Stimulated activated memory B cell treated with anti-CD40 and anti-IgM and Interleukin-4, amounts not matched to agents 10 μg/mL and 1 μg/mL and 100 μg/mL, for 72 hours (primary cell): ENCODE data around the gene NEU2.
"Not testable (repeated sequence)": the region's sequence is repeated elsewhere in the genome, so short reads cannot be mapped to it uniquely, and the experiment has no call there.

Source experiments
- ATAC-seq: fragments of 150-1000 bp; cut with Tn5 transposase; 2 replicates; pipeline ENCODE4 v1.10.0; 2021
- H3K27ac Mint-ChIP-seq: one replicate; pipeline ENCODE4 v1.8.0; 2022; ENCODE audit warnings: mild to moderate bottlenecking, mixed read lengths
- H3K27me3 Mint-ChIP-seq: one replicate; pipeline ENCODE4 v1.8.0; 2022; ENCODE audit warnings: mixed read lengths
- H3K36me3 Mint-ChIP-seq: one replicate; pipeline ENCODE4 v1.8.0; 2022; ENCODE audit warnings: mixed read lengths
- H3K4me1 Mint-ChIP-seq: one replicate; pipeline ENCODE4 v1.8.0; 2022; ENCODE audit warnings: mixed read lengths
- H3K4me3 Mint-ChIP-seq: one replicate; pipeline ENCODE4 v1.8.0; 2022; ENCODE audit warnings: mild to moderate bottlenecking, moderate library complexity, mixed read lengths
- H3K9me3 Mint-ChIP-seq: one replicate; pipeline ENCODE4 v1.8.0; 2022; ENCODE audit warnings: mixed read lengths

Gene NEU2

GRCh38 chr2:233003658-233004555 lies 28.6 kb upstream of the NEU2 start:
- peaks cover 5% of the 10 kb centered on the region for H3K36me3 Mint-ChIP-seq
- H3K9me3 Mint-ChIP-seq = no peaks in the 10 kb centered on the region
- peak overlapping the region; percentile 11 for H3K27ac Mint-ChIP-seq

DNA sequence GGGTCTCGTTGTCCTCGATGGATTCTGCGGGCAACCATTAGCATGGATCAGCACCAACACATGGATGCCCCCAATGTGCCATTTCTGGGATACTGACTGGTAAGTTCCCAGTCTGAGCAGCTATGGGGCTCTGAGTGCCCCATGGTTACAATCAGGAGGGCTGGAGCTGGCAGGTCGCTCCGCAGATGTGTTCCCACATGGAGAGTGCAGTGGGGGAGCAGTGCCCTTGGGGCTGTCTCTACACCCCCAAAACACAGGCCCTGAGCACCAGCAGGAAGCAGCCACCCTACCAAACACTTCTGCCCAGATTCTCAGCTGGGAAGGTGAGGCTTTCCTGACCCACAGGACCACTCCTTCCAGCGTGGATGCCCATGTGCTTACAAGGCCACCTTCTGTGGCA lies 27.4 kb upstream of the NEU2 start:
- no peak for ATAC-seq
- no peak overlapping the region for H3K4me3 Mint-ChIP-seq
- no peak overlapping the region for H3K27ac Mint-ChIP-seq
- H3K4me1 Mint-ChIP-seq = peaks cover 5% of the 10 kb centered on the region
- H3K9me3 Mint-ChIP-seq = no peaks in the 10 kb centered on the region
- peaks cover 30% of the 10 kb centered on the region for H3K27me3 Mint-ChIP-seq
- peaks cover 5% of the 10 kb centered on the region for H3K36me3 Mint-ChIP-seq

More at GRCh38 chr2:233003658-233004555, 28.6 kb upstream of the NEU2 start:
- H3K4me1 Mint-ChIP-seq = peaks cover 5% of the 10 kb centered on the region
- ATAC-seq = no peak
- H3K4me3 Mint-ChIP-seq = no peak overlapping the region
- H3K27me3 Mint-ChIP-seq = peaks cover 26% of the 10 kb centered on the region

DNA sequence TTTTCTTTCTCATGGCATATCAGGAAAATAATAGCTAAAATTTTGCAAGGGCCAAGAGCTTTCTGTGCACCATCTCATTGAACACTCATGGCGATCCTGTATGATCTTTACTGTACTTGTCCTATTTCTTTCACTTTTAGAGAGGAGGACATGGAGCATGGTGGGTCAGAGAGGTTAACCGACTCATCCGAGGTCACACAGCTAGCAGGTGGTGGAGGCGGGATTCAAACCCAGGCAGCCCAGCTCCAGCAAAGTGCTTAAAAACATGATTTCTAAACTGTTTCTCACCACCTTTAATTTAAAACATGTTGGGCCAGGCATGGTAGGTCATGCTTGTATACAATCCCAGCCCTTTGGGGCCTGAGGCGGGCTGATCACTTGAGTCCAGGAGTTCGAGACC lies 25.8 kb upstream of the NEU2 start:
- no peak for ATAC-seq
- H3K9me3 Mint-ChIP-seq = no peaks in the 10 kb centered on the region
- H3K4me3 Mint-ChIP-seq = no peak overlapping the region
- no peak overlapping the region for H3K27ac Mint-ChIP-seq
- peaks cover 35% of the 10 kb centered on the region for H3K27me3 Mint-ChIP-seq
- no peaks in the 10 kb centered on the region for H3K36me3 Mint-ChIP-seq
- H3K4me1 Mint-ChIP-seq = peaks cover 7% of the 10 kb centered on the region

DNA sequence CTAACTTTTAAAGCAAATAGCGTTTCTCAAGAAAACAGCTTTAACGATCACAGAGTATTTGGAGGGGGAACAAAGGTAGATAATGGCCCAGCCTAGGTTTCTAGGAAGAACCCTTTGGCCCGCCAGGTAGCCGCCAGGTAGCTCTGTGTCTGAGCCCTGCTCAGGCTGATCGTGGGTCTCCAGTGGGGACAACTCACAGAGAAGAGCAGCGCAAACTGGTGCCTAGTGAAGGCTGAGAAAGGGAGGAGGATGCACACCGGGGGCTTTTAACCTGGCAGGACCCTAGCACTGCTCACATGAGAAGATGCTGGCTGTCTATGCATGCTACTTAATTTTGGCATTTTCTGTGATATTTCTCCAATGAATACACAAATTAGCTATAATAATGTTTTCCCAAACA lies 25.2 kb upstream of the NEU2 start:
- H3K9me3 Mint-ChIP-seq = no peaks in the 10 kb centered on the region

DNA sequence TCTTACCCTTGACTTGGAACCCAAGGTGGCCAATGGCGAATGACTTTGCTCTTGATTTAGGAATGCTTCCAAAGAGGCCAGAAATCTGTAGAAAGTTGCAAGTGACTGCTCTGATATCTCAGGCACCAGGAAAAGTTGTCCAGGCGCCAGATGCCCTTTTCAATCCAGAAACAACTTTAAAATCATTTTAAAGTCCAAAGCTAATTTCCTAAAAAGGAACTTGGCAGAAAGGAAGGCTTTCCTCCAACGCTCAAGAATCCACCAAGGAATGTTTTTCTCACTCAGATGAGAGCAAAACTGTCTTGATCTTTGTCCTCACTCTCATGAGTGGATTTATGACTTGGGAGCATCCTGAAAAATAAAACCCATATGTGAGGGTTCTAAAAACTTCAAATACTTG lies 24.7 kb upstream of the NEU2 start:
- H3K4me1 Mint-ChIP-seq = peaks cover 12% of the 10 kb centered on the region
- ATAC-seq = no peak
- peaks cover 39% of the 10 kb centered on the region for H3K27me3 Mint-ChIP-seq
- H3K36me3 Mint-ChIP-seq = no peaks in the 10 kb centered on the region
- no peak overlapping the region for H3K4me3 Mint-ChIP-seq
- H3K9me3 Mint-ChIP-seq = no peaks in the 10 kb centered on the region
- no peak overlapping the region for H3K27ac Mint-ChIP-seq

More for the DNA sequence above, 25.2 kb upstream of the NEU2 start:
- H3K27ac Mint-ChIP-seq = no peak overlapping the region
- H3K4me1 Mint-ChIP-seq = peaks cover 12% of the 10 kb centered on the region
- ATAC-seq = no peak
- no peaks in the 10 kb centered on the region for H3K36me3 Mint-ChIP-seq
- no peak overlapping the region for H3K4me3 Mint-ChIP-seq
- peaks cover 39% of the 10 kb centered on the region for H3K27me3 Mint-ChIP-seq

GRCh38 chr2:233009661-233010060 lies 22.8 kb upstream of the NEU2 start:
- H3K36me3 Mint-ChIP-seq = no peaks in the 10 kb centered on the region
- no peak overlapping the region for H3K27ac Mint-ChIP-seq
- peaks cover 12% of the 10 kb centered on the region for H3K4me1 Mint-ChIP-seq
- H3K4me3 Mint-ChIP-seq = no peak overlapping the region
- H3K9me3 Mint-ChIP-seq = peaks cover 3% of the 10 kb centered on the region
- peaks cover 37% of the 10 kb centered on the region for H3K27me3 Mint-ChIP-seq
- no peak for ATAC-seq

DNA sequence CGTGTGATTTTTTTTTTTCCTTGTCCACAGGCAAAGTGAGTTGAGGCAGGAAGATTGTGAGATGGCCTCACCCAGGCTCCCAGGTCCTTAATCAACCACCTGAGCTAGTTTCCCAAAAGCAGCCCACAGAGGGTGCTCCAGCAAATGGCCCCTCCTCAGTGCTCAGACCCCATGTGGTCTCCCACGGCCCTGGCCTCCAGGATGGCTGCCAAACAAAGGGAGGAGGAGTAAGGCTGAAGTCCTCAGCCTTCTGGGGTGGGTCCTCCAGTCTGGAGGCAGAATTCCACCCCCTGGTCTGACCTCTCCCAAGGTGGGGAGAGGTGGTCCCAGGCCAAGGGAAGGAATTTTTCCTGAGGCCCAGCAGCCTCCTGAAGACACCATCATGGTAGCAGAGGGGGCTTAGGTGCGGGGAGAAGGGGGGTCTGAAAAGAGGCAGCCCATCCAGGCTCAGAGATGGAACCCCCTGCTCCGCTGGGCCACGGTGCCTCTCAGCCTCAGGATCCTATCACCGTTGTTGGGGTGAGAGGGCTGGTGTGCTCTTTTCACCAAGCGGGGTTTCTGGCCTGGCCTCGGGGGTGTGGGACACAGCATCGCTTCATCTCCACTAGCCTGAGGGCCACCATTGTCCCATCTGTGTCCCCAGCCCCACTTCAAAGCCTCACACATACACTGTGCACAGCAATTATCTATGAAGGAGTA lies 21.8 kb upstream of the NEU2 start:
- Mint-ChIP-seq H3K36me3 (peaks cover 6% of the 10 kb centered on the region), H3K9me3 (peaks cover 11% of the 10 kb centered on the region)

GRCh38 chr2:233011268-233011650 lies 21.2 kb upstream of the NEU2 start:
- ATAC-seq = no peak
- Mint-ChIP-seq H3K27me3 (peaks cover 30% of the 10 kb centered on the region), H3K36me3 (peaks cover 6% of the 10 kb centered on the region), H3K9me3 (peaks cover 11% of the 10 kb centered on the region), H3K27ac (no peak overlapping the region), H3K4me1 (peaks cover 12% of the 10 kb centered on the region), H3K4me3 (no peak overlapping the region)

More for the DNA sequence above, 21.8 kb upstream of the NEU2 start:
- H3K4me1 Mint-ChIP-seq = peaks cover 12% of the 10 kb centered on the region
- no peak for ATAC-seq
- H3K4me3 Mint-ChIP-seq = no peak overlapping the region
- H3K27me3 Mint-ChIP-seq = peaks cover 30% of the 10 kb centered on the region
- no peak overlapping the region for H3K27ac Mint-ChIP-seq

DNA sequence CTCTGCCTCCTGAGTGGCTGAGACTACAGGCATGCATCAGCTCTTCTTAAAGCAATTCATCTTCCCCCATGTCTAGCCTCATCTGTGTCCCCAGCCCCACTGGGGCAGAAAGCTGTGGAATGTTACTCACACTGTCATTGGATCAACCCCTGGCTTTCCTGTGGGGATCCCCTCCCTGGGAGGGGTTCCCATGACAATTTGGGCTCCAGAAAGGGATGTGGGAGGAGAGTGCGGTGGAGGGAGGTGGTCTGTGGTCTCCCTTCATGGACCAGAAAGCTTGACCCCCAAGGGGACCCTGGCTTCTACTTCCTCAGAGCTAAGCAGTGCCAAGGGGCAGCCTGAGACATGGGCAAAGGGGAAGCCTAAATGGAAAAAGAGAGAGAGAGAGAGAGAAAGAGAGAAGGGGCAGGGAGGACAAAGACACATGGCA lies 20.8 kb upstream of the NEU2 start:
- no peak overlapping the region for H3K27ac Mint-ChIP-seq
- H3K27me3 Mint-ChIP-seq = peaks cover 30% of the 10 kb centered on the region
- H3K4me3 Mint-ChIP-seq = no peak overlapping the region

GRCh38 chr2:233012301-233012971 lies 20.0 kb upstream of the NEU2 start:
- Mint-ChIP-seq H3K27me3 (peaks cover 30% of the 10 kb centered on the region), H3K36me3 (peaks cover 6% of the 10 kb centered on the region), H3K9me3 (peaks cover 11% of the 10 kb centered on the region), H3K4me3 (no peak overlapping the region), H3K27ac (no peak overlapping the region), H3K4me1 (peaks cover 12% of the 10 kb centered on the region)
- no peak for ATAC-seq

More for the DNA sequence above, 20.8 kb upstream of the NEU2 start:
- ATAC-seq = peak; percentile 45
- Mint-ChIP-seq H3K9me3 (peaks cover 11% of the 10 kb centered on the region), H3K4me1 (peaks cover 12% of the 10 kb centered on the region), H3K36me3 (peaks cover 6% of the 10 kb centered on the region)

DNA sequence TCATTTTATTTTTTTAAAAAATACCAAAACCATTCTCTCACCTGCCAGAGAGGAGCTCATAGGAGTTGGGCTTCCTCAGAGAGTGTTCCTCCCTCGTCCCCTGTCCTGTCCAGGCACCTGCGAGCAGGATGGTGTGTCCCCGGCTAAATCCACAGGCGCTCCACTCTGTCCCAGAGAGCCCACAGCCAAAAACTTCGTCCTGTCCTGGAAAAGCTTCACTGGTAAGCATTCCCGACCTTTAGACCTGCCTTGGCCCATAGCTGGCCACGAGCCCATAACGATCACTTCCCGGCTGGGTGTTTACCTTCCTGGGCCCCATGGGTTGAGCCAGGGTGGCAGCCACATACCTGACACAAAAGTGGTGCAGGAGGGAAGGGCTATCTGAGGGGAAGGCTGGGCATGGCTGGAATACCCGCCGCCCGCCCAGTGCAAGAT lies 19.4 kb upstream of the NEU2 start, which contains the start of gene NGEF:
TSS of gene NGEF (minus strand) at position 230 of the 435 bp plus-strand sequence. CDS start 38,366 bp downstream, outside the sequence.
- Mint-ChIP-seq H3K4me3 (no peak within 1 kb of the TSS), H3K27me3 (peaks cover 30% of the 10 kb centered on the region), H3K4me1 (peaks cover 12% of the 10 kb centered on the region), H3K9me3 (peaks cover 11% of the 10 kb centered on the region), H3K36me3 (peaks cover 6% of the 10 kb centered on the region), H3K27ac (no peak within 1 kb of the TSS)
- ATAC-seq = no peak

- H3K4me1 Mint-ChIP-seq = peaks cover 12% of the 10 kb centered on the region
- H3K27me3 Mint-ChIP-seq = peaks cover 30% of the 10 kb centered on the region
- no peak for ATAC-seq
- peaks cover 11% of the 10 kb centered on the region for H3K9me3 Mint-ChIP-seq
- H3K36me3 Mint-ChIP-seq = peaks cover 6% of the 10 kb centered on the region
- H3K27ac Mint-ChIP-seq = no peak overlapping the region
- no peak overlapping the region for H3K4me3 Mint-ChIP-seq
Measured at GRCh38 chr2:233013650-233014049, 18.8 kb upstream of the NEU2 start.

DNA sequence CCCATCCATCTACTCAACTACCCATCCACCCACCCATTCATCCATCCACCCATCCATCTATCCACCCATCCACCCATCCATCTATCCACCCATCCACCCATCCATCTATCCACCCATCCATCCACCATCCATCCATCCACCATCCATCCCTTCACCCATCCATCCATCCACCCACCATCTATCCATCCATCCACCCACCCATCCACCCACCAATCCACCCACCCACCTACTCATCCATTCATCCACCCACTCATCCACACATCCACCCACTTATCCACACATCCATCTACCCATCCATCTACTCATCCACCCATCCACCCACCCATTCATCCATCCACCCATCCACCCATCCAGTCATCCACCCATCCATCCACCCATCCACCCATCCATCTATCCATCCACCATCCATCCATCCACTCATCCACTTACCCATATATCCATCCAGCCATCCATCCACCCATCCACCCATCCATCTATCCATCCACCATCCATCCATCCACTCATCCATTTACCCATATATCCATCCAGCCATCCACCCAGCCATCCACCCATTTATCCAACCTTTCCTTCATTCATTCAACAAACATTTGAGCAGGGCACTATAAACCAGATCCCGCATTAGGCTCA lies 17.3 kb upstream of the NEU2 start:
- peaks cover 6% of the 10 kb centered on the region for H3K36me3 Mint-ChIP-seq
- no peak for ATAC-seq
- no peak overlapping the region for H3K4me3 Mint-ChIP-seq
- peaks cover 11% of the 10 kb centered on the region for H3K9me3 Mint-ChIP-seq
- H3K27ac Mint-ChIP-seq = no peak overlapping the region
- peaks cover 17% of the 10 kb centered on the region for H3K27me3 Mint-ChIP-seq
- peaks cover 12% of the 10 kb centered on the region for H3K4me1 Mint-ChIP-seq

DNA sequence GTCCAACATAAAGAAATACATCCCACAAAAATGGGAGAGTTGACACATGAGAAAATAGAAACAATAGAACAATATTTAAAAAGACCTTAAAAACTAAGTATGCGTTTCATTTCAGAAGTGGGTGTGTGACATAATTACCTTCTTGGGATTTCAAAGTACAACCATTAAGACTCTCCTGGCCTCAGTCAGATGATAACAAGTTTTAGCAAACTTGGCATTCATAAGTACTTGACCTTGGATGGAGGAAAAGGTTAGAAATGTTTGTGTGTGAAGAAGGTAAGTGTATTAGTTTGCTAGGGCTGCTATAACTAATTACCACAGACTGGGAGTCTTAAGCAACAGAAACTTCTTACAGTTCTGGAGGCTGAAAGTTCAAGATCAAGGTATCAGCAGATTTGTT lies 14.5 kb upstream of the NEU2 start:
- Mint-ChIP-seq H3K27me3 (no peaks in the 10 kb centered on the region), H3K4me1 (no peaks in the 10 kb centered on the region), H3K9me3 (peaks cover 11% of the 10 kb centered on the region), H3K36me3 (peaks cover 6% of the 10 kb centered on the region), H3K27ac (no peak overlapping the region), H3K4me3 (no peak overlapping the region)
- no peak for ATAC-seq

GRCh38 chr2:233019610-233020009 lies 12.9 kb upstream of the NEU2 start:
- H3K27ac Mint-ChIP-seq, H3K4me1 Mint-ChIP-seq, H3K36me3 Mint-ChIP-seq, H3K27me3 Mint-ChIP-seq, H3K4me3 Mint-ChIP-seq, H3K9me3 Mint-ChIP-seq, ATAC-seq: not testable (repeated sequence)
